Prostate gland (tissue), 2 donors: Measurements from ENCODE around the gene SLCO1C1. TPM values are rescaled to one million over a fixed set of nuclear protein-coding genes. Genes with fewer than 3 reads are reported as not detected.

Experiments
- DNase-seq: peaks from one replicate; pipeline ENCODE4 v3.0.0-alpha.2; 2019; ENCODE audit warnings: low spot score
- H3K27ac ChIP-seq, 2 donors: fragments of 200-600 bp; sonication (generic); 2 replicates each; pipeline ENCODE4 v1.5.1; 2017 to 2019
- H3K27me3 ChIP-seq: fragments of 200-600 bp; sonication (generic); replicated peaks from 2 replicates; pipeline ENCODE4 v1.5.1; 2019; ENCODE audit not compliant: insufficient read depth
- H3K36me3 ChIP-seq, 2 donors: fragments of 200-600 bp; sonication (generic); 1 replicate in 1 of 2; 2 replicates in 1 of 2; pipeline versions ENCODE4 v1.5.1 to v1.8.1; 2017 to 2019
- H3K4me1 ChIP-seq: fragments of 200-600 bp; sonication (generic); replicated peaks from 2 replicates; pipeline ENCODE4 v1.5.1; 2019
- H3K4me3 ChIP-seq, 2 donors: fragments of 200-600 bp; sonication (generic); 2 replicates each; pipeline ENCODE4 v1.5.1; 2017 to 2019
- H3K9me3 ChIP-seq: fragments of 200-600 bp; sonication (generic); 2 replicates; pipeline ENCODE4 v1.5.1; 2017
- CTCF ChIP-seq, 4 experiments: fragments of 200-600 bp in 2 of 4; fragments of 450-650 bp in 2 of 4; sonication (generic) in 2 of 4; IDR thresholded peaks; 1 replicate in 3 of 4; 2 replicates in 1 of 4; pipeline ENCODE4 v1.5.1; 2016 to 2019; ENCODE audit warnings: antibody characterized with exemption in 4 of 4, mild to moderate bottlenecking in 2 of 4, moderate library complexity in 2 of 4
- POLR2A ChIP-seq: fragments of 450-650 bp; IDR thresholded peaks from one replicate; pipeline ENCODE4 v1.6.1; 2016; ENCODE audit warnings: antibody characterized with exemption, mild to moderate bottlenecking
- POLR2AphosphoS5 ChIP-seq: sonication (generic); formaldehyde crosslinking; IDR thresholded peaks from one replicate; pipeline ENCODE4 v1.6.1; 2017; ENCODE audit warnings: antibody characterized with exemption
- intact Hi-C: fragments of 100-400 bp; cut with DNase I; formaldehyde crosslinking; loops from one replicate; pipeline ENCODE4 v1.14.2; 2022
- total RNA-seq, 2 donors: library from RNA; depleted of rRNA; stranded (reverse); fragments of >200 nt; gene quantifications; one replicate each; pipeline ENCODE4 v1.1.0, GENCODE V29; 2016

Gene SLCO1C1
- total RNA-seq, 2 donors from 2014 or later, result 0.23 TPM; not detected in 1

GRCh38 chr12:20801035-20801434, 105.9 kb downstream of the SLCO1C1 start:
- Histone ChIP-seq H3K4me3 (no peak overlapping the region), H3K27ac (no peak overlapping the region), H3K9me3 (no peaks in the 10 kb centered on the region), H3K4me1 (no peaks in the 10 kb centered on the region), H3K27me3 (no peaks in the 10 kb centered on the region), H3K36me3 (no peaks in the 10 kb centered on the region)
- intact Hi-C loops, result loop anchor here (10.0 kb wide), 1 partner anchor 1056 kb away; no protein-coding TSS in a partner anchor
- TF ChIP-seq POLR2A (no peak), CTCF (IDR thresholded peaks at IDR 0.05) (no peak), POLR2AphosphoS5 (no peak)
- no peak for DNase-seq

Other genes starting within 250 kb of the SLCO1C1 start
- under 1 TPM in 1 of 2 donors, not detected in 1; 0.27 TPM for gene SLCO1B3, start 115.4 kb downstream of the SLCO1C1 start, total RNA-seq